ENCODE results near the gene DBT.
"Not testable (repeated sequence)": the region's sequence is repeated elsewhere in the genome, so short reads cannot be mapped to it uniquely, and the experiment has no call there.

DBT gene

GRCh38 chr1:100249155-100249536, 488 bp downstream of the DBT start:
- no peak for DNase-seq

- DNase-seq = no peak
Measured at GRCh38 chr1:100246738-100247137, 2.9 kb downstream of the DBT start.

GRCh38 chr1:100240631-100241030, 9.0 kb downstream of the DBT start:
- no peak for DNase-seq

- DNase-seq = no peak
Measured at GRCh38 chr1:100239961-100240360, 9.7 kb downstream of the DBT start.

GRCh38 chr1:100237091-100237490, 12.5 kb downstream of the DBT start:
- no peak for DNase-seq

GRCh38 chr1:100234432-100234831, 15.2 kb downstream of the DBT start:
- DNase-seq = no peak

GRCh38 chr1:100233566-100233965, 16.1 kb downstream of the DBT start:
- DNase-seq = not testable (repeated sequence)

- no peak for DNase-seq
Measured at GRCh38 chr1:100232156-100232555, 17.5 kb downstream of the DBT start.

GRCh38 chr1:100231721-100232120, 17.9 kb downstream of the DBT start:
- no peak for DNase-seq

- no peak for DNase-seq
Measured at GRCh38 chr1:100230765-100231164, 18.9 kb downstream of the DBT start.

- no peak for DNase-seq
Measured at GRCh38 chr1:100229681-100230443, 19.8 kb downstream of the DBT start.

- no peak for DNase-seq
Measured at GRCh38 chr1:100222428-100222827, 27.2 kb downstream of the DBT start.

GRCh38 chr1:100219883-100220282, 29.8 kb downstream of the DBT start:
- DNase-seq = no peak

- no peak for DNase-seq
Measured at GRCh38 chr1:100219457-100219856, 30.2 kb downstream of the DBT start.

- DNase-seq = no peak
Measured at GRCh38 chr1:100217834-100218233, 31.8 kb downstream of the DBT start.

- DNase-seq = no peak
Measured at GRCh38 chr1:100215101-100215500, 34.5 kb downstream of the DBT start.

GRCh38 chr1:100213141-100213540, 36.5 kb downstream of the DBT start:
- no peak for DNase-seq

- DNase-seq = no peak
Measured at GRCh38 chr1:100206301-100206700, 43.3 kb downstream of the DBT start.

- not testable (repeated sequence) for DNase-seq
Measured at GRCh38 chr1:100205593-100205992, 44.0 kb downstream of the DBT start.

- DNase-seq = not testable (repeated sequence)
Measured at GRCh38 chr1:100205103-100205502, 44.5 kb downstream of the DBT start.

GRCh38 chr1:100202703-100203102, 46.9 kb downstream of the DBT start:
- not testable (repeated sequence) for DNase-seq

GRCh38 chr1:100200060-100200459, 49.6 kb downstream of the DBT start:
- not testable (repeated sequence) for DNase-seq

GRCh38 chr1:100198596-100198995, 51.0 kb downstream of the DBT start:
- no peak for DNase-seq

GRCh38 chr1:100188617-100189016, 61.0 kb downstream of the DBT start:
- no peak for DNase-seq

- DNase-seq = no peak
Measured at GRCh38 chr1:100187912-100188311, 61.7 kb downstream of the DBT start.

All from SIG-M5 (cell line).